Nephron progenitor cell (in vitro differentiated cells): Measurements from ENCODE around the gene ACTN4.

Source experiments
- DNase-seq: peaks from one replicate; pipeline ENCODE4 v3.0.0; 2021
- H3K27ac Mint-ChIP-seq: 2 replicates; pipeline ENCODE4 v1.8.0; 2021; ENCODE audit warnings: mild to moderate bottlenecking, moderate library complexity, mixed read lengths
- H3K27me3 Mint-ChIP-seq: 2 replicates; pipeline ENCODE4 v1.8.0; 2021; ENCODE audit warnings: mild to moderate bottlenecking, low read depth, mixed read lengths; ENCODE audit not compliant: poor library complexity
- H3K36me3 Mint-ChIP-seq: 2 replicates; pipeline ENCODE4 v1.8.0; 2021; ENCODE audit warnings: low read depth, mixed read lengths
- H3K4me1 Mint-ChIP-seq: 2 replicates; pipeline ENCODE4 v1.8.0; 2021; ENCODE audit warnings: mixed read lengths
- H3K4me3 Mint-ChIP-seq: 2 replicates; pipeline ENCODE4 v1.8.0; 2021; ENCODE audit warnings: mild to moderate bottlenecking, moderate library complexity, mixed read lengths
- H3K9me3 Mint-ChIP-seq: 2 replicates; pipeline ENCODE4 v1.8.0; 2021; ENCODE audit warnings: mild to moderate bottlenecking, moderate library complexity, mixed read lengths
- TF ChIP-seq, protein P1 (sequence below): fragments of 200-600 bp; sonication (generic); IDR thresholded peaks from 2 replicates; pipeline ENCODE4 v1.5.0; 2021; ENCODE audit warnings: antibody characterized with exemption

Gene ACTN4

GRCh38 chr19:38709119-38709518 is 61.7 kb downstream of the ACTN4 start:
- Mint-ChIP-seq H3K36me3 (peaks cover 21% of the 10 kb centered on the region), H3K27ac (peak overlapping the region; percentile 73), H3K9me3 (no peaks in the 10 kb centered on the region), H3K4me3 (no peak overlapping the region), H3K27me3 (no peaks in the 10 kb centered on the region), H3K4me1 (peaks cover 26% of the 10 kb centered on the region)
- no peak for DNase-seq
- TF ChIP-seq, protein P1, sequence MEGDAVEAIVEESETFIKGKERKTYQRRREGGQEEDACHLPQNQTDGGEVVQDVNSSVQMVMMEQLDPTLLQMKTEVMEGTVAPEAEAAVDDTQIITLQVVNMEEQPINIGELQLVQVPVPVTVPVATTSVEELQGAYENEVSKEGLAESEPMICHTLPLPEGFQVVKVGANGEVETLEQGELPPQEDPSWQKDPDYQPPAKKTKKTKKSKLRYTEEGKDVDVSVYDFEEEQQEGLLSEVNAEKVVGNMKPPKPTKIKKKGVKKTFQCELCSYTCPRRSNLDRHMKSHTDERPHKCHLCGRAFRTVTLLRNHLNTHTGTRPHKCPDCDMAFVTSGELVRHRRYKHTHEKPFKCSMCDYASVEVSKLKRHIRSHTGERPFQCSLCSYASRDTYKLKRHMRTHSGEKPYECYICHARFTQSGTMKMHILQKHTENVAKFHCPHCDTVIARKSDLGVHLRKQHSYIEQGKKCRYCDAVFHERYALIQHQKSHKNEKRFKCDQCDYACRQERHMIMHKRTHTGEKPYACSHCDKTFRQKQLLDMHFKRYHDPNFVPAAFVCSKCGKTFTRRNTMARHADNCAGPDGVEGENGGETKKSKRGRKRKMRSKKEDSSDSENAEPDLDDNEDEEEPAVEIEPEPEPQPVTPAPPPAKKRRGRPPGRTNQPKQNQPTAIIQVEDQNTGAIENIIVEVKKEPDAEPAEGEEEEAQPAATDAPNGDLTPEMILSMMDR, result no peak

GRCh38 chr19:38709671-38710415 is 62.4 kb downstream of the ACTN4 start:
- TF ChIP-seq, protein P1, result no peak
- no peak for DNase-seq
- peaks cover 24% of the 10 kb centered on the region for H3K36me3 Mint-ChIP-seq
- H3K9me3 Mint-ChIP-seq, result no peaks in the 10 kb centered on the region
- H3K27ac Mint-ChIP-seq, result peak overlapping the region; percentile 98
- no peak overlapping the region for H3K4me3 Mint-ChIP-seq
- no peaks in the 10 kb centered on the region for H3K27me3 Mint-ChIP-seq
- H3K4me1 Mint-ChIP-seq, result peaks cover 22% of the 10 kb centered on the region

DNA sequence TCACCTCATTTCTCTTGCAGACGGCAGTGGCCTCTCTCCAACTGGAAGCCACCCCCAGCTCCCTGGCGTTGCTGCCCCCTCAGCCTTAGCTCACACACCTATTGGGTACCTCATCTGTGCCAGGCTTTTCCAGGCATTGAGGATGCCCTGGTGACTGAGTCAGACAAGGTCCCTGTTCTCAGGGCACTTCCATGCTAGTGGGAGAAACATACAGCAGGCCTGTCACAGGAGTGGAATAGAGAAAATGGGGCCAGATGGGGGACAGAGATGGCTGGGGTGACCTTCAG is 62.9 kb downstream of the ACTN4 start:
- H3K4me3 Mint-ChIP-seq, result no peak overlapping the region
- TF ChIP-seq, protein P1, result no peak
- no peak for DNase-seq
- peaks cover 26% of the 10 kb centered on the region for H3K36me3 Mint-ChIP-seq
- no peaks in the 10 kb centered on the region for H3K9me3 Mint-ChIP-seq
- peak overlapping the region; percentile 98 for H3K27ac Mint-ChIP-seq
- H3K27me3 Mint-ChIP-seq, result no peaks in the 10 kb centered on the region
- peaks cover 22% of the 10 kb centered on the region for H3K4me1 Mint-ChIP-seq

DNA sequence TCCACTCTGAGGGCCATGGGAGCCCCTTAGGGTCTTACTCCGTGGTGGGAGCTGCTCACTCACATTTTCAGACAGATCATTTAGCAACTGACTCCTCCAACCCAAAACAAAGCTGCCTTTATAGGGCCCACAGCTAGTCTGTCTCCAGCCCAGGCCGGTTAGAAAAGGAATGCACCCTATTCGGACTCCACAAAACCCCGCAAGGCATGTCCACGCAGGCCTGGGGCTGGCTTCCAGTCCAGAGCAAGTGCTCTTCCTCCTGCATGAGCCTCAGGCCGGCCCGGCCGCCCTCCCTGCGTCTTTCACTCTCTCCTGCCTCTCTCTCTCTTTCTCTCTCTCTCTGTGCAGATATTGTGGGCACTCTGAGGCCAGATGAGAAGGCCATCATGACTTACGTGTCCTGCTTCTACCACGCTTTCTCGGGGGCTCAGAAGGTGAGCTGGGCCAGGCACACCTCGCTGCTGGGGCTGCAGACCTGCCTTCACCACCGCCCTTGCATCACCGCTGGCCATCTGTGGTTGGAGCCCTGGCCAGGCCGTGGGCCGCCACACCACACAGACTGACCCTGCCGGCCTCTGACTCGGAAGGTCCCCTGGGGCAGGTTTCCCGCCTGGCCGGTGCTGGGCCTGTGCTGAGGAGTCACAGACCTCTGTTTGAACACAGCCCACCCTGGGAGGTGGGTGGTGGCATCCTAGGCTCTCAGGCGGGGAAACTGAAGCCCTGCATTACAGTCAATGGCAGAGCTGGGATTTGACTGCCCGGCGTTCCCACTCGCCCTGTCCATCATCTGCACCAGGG is 63.7 kb downstream of the ACTN4 start:
- Mint-ChIP-seq H3K27me3 (no peaks in the 10 kb centered on the region), H3K4me1 (peaks cover 22% of the 10 kb centered on the region), H3K9me3 (no peaks in the 10 kb centered on the region), H3K27ac (peak overlapping the region; percentile 98), H3K4me3 (no peak overlapping the region), H3K36me3 (peaks cover 26% of the 10 kb centered on the region)
- no peak for DNase-seq
- TF ChIP-seq, protein P1, result no peak

DNA sequence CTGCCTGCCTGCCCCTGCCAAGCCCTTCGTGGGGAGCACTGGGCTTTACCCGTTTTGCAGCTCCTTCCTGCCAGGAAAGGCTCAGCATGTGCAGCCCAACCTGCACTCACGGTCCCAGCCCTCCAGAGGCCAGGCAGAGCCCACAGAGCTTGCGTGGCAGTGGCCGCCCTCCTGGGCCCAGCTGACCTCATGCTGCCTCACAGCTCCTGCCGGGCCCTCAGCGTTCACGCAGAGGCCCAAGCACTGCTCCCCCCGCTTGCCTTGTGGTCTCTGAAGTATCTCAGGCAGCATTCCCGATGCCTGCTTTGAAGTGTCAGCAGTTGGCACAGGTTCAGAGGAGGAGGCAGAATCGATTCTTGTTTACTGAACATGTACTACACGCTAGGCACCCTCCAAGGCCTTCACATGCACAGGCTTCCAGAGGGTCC is 64.3 kb downstream of the ACTN4 start:
- Mint-ChIP-seq H3K27me3 (no peaks in the 10 kb centered on the region), H3K4me3 (no peak overlapping the region), H3K36me3 (peaks cover 26% of the 10 kb centered on the region), H3K9me3 (no peaks in the 10 kb centered on the region), H3K27ac (peak overlapping the region; percentile 29), H3K4me1 (peaks cover 22% of the 10 kb centered on the region)
- no peak for DNase-seq
- TF ChIP-seq, protein P1, result no peak
